Ishikawa (cell line): ENCODE measurements around the gene ADAM19.

Source experiments
- CEBPB ChIP-seq: IDR thresholded peaks from 2 replicates; pipeline ENCODE4 v1.6.1; 2012
- CREB1 ChIP-seq: IDR thresholded peaks from 2 replicates; pipeline ENCODE4 v1.6.1; 2012; ENCODE audit warnings: low read depth
- EGR1 ChIP-seq: IDR thresholded peaks from 2 replicates; pipeline ENCODE4 v1.6.1; 2012
- EP300 ChIP-seq: IDR thresholded peaks from 2 replicates; pipeline ENCODE4 v1.6.1; 2012; ENCODE audit warnings: borderline replicate concordance
- FOXM1 ChIP-seq: IDR thresholded peaks from 2 replicates; pipeline ENCODE4 v1.6.1; 2012; ENCODE audit warnings: low read depth, borderline replicate concordance
- NFIC ChIP-seq: IDR thresholded peaks from 2 replicates; pipeline ENCODE4 v1.6.1; 2012
- RAD21 ChIP-seq: IDR thresholded peaks from 2 replicates; pipeline ENCODE4 v1.6.1; 2012; ENCODE audit warnings: low read depth
- REST ChIP-seq: IDR thresholded peaks from 2 replicates; pipeline ENCODE4 v1.6.1; 2012; ENCODE audit warnings: low read depth, mild to moderate bottlenecking
- TAF1 ChIP-seq: IDR thresholded peaks from 2 replicates; pipeline ENCODE4 v1.6.1; 2012; ENCODE audit warnings: low read depth, mild to moderate bottlenecking
- TCF12 ChIP-seq: IDR thresholded peaks from 2 replicates; pipeline ENCODE4 v1.6.1; 2012; ENCODE audit warnings: low read depth
- TEAD4 ChIP-seq: IDR thresholded peaks from 2 replicates; pipeline ENCODE4 v1.6.1; 2012
- YY1 ChIP-seq: IDR thresholded peaks from 2 replicates; pipeline ENCODE4 v1.6.1; 2012; ENCODE audit warnings: low read depth
- TF ChIP-seq, protein P1 (sequence below): IDR thresholded peaks from 2 replicates; pipeline ENCODE4 v1.6.1; 2012

DNA sequence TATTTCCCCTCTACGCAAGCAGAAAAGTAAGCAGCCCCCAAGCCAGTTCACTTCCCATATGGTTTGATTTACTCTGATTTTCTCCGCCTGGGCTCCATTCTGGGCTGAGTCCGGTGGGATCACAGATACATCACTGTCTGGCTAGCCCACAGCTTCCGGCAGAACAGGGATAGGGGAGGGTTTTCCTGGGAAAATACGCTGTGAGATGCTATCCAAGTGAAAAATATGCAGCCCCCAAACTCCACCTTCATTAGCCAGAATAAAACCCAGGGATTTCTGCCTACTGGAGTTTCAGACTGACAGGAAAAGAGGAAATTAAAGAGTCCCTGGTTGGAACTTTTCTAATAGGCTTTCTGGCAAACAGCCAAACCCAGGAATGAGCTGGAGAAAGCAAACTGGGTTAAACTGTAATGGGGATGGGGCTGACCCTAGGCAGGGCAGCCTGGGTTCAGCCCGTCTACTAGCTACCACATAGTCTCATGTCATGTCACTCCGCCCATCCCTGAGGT, 132.5 kb downstream of the ADAM19 start:
- TF ChIP-seq, protein P1, sequence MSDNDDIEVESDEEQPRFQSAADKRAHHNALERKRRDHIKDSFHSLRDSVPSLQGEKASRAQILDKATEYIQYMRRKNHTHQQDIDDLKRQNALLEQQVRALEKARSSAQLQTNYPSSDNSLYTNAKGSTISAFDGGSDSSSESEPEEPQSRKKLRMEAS, result no peak
- TF ChIP-seq FOXM1, result no peak
- TF ChIP-seq TEAD4, result no peak
- no peak for TF ChIP-seq TAF1
- no peak for TF ChIP-seq EP300
- no peak for TF ChIP-seq REST
- no peak for TF ChIP-seq NFIC
- no peak for TF ChIP-seq YY1
- TF ChIP-seq EGR1, result no peak
- TF ChIP-seq RAD21, result no peak
- TF ChIP-seq TCF12, result no peak
- TF ChIP-seq CEBPB, result no peak
- TF ChIP-seq CREB1, result no peak
